Subcutaneous adipose tissue (tissue), 4 donors: ENCODE measurements around the gene PNMA6E. TPM values are rescaled to one million over a fixed set of nuclear protein-coding genes. Genes with fewer than 3 reads are reported as not detected.

Experiments used
- CTCF ChIP-seq: fragments of 450-650 bp; IDR thresholded peaks from one replicate; pipeline ENCODE4 v1.5.1; 2016; ENCODE audit warnings: low read depth, mild to moderate bottlenecking, control low read depth, antibody characterized with exemption, moderate library complexity
- small RNA-seq: library from RNA; depleted of rRNA; stranded (forward); fragments of <200 nt; gene quantifications from one replicate; pipeline ENCODE3, GENCODE V24; 2016
- total RNA-seq, 4 donors: library from RNA; depleted of rRNA; stranded (reverse); fragments of >200 nt; gene quantifications; one replicate each; pipeline ENCODE4 v1.1.0, GENCODE V29; 2016

Gene PNMA6E
- total RNA-seq, 4 donors from 2014 or later: not detected

- TF ChIP-seq CTCF: no peak
Observed at GRCh38 chrX:153353416-153353815, 47.7 kb downstream of the PNMA6E start.

- TF ChIP-seq CTCF: no peak
Observed at GRCh38 chrX:153352858-153353257, 48.3 kb downstream of the PNMA6E start.

DNA sequence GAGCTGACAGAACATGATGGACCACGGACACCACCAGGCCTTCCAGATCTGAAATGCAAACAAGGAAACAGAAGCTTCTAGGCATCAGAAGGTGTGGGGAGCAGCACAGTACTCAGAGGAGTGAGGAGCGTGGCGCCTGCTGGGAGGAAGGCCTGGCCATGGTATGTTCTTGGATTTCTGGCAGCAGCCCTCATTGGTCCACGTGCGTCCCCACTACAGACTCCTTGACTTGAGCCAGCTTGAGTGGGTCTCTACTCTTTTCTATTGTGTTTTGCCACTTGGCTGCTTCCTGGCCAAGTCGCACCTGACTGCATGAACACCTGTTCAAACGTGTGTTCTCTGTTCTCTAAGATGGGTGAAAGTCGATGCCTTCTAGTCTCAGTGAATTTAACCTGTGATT lies 49.2 kb downstream of the PNMA6E start:
- no peak for TF ChIP-seq CTCF

GRCh38 chrX:153349952-153350351 lies 51.2 kb downstream of the PNMA6E start:
- TF ChIP-seq CTCF: no peak

DNA sequence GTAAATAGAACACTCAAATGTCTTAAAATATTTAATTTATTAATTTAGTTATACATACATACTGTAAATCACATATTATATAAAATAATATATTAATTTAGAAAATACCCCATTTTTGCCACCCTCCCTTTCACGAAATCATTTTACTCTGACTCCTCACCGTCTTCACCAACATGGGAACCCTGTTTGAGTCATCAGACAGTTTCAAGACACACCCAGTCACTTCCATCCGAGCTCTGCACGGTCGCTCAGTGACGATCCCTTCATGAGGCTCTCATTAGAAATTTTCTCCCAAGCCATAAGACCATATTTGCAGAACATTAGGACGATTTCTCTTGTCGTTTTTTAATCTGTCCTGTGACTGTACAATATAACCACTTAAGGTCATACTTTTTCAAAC lies 52.7 kb downstream of the PNMA6E start:
- TF ChIP-seq CTCF: no peak

DNA sequence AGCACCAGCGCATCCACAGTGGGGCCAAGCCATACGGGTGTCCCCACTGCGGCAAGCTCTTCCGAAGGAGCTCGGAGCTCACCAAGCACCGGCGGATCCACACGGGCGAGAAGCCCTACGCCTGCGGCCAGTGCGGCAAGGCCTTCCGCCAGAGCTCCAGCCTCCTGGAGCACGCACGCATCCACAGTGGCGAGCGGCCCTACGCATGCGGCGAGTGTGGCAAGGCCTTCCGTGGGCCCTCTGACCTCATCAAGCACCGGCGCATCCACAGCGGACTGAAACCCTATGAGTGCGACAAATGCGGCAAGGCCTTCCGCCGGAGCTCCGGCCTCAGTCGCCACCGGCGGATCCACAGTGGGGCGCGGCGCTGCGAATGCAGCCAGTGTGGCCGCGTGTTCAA lies 53.6 kb downstream of the PNMA6E start:
- TF ChIP-seq CTCF: no peak

Small RNA genes within 50 kb of the gene (small RNA-seq; reads per million reads assigned to genes)
- not detected for gene AC152007.1
- not detected for gene RN7SL667P

Other genes with a start within 250 kb of the PNMA6E start
- gene MAGEA1, start 222.1 kb downstream of the PNMA6E start, total RNA-seq: not detected
- not detected for gene PNMA6F, start 79.6 kb downstream of the PNMA6E start, total RNA-seq
- 10 to 100 TPM in 3 of 4 donors, 1 to 10 TPM in 1; 8.3 to 30.9 (median 15.9) TPM for gene ZNF275, start 67.2 kb downstream of the PNMA6E start, total RNA-seq
- 1 to 10 TPM in 3 of 4 donors, under 1 TPM in 1; 0.98 to 3.6 (median 1.4) TPM for gene ZFP92, start 10.1 kb upstream of the PNMA6E start, total RNA-seq
- 1 to 10 TPM in 3 of 4 donors, not detected in 1; 1.1 to 2.8 (median 2.4) TPM for gene TREX2, start 44.7 kb upstream of the PNMA6E start, total RNA-seq
- gene HAUS7, start 69.2 kb upstream of the PNMA6E start, total RNA-seq: 10 to 100 TPM; 14.2 to 29.4 (median 16.3) TPM
- gene BGN, start 93.6 kb upstream of the PNMA6E start, total RNA-seq: 10 to 100 TPM; 13.4 to 43.0 (median 20.0) TPM
- gene ATP2B3, start 116.3 kb upstream of the PNMA6E start, total RNA-seq: not detected
- gene CCNQ, start 197.8 kb upstream of the PNMA6E start, total RNA-seq: 10 to 100 TPM; 25.6 to 37.5 (median 30.6) TPM
- gene DUSP9, start 245.9 kb upstream of the PNMA6E start, total RNA-seq: under 1 TPM in 3 of 4 donors, not detected in 1; 0.22 to 0.38 (median 0.34) TPM